ENCODE data around the gene DARS1.
"Not testable (repeated sequence)": the region's sequence is repeated elsewhere in the genome, so short reads cannot be mapped to it uniquely, and the experiment has no call there.

Gene DARS1

GRCh38 chr2:135882415-135882814, 103.0 kb downstream of the DARS1 start:
- no peak overlapping the region for H3K4me3 ChIP-seq (ENCODE audit: low read depth, low read length)
- ChIA-PET CTCF (no interaction called here), POLR2A (no interaction called here)
- no peak overlapping the region for H3K27ac ChIP-seq (ENCODE audit: extremely low read depth, low read depth, low read length)
- no peak for TF ChIP-seq ZNF596 (tag by site-specific recombination; IDR thresholded peaks at IDR 0.05)
- TF ChIP-seq, protein P1, sequence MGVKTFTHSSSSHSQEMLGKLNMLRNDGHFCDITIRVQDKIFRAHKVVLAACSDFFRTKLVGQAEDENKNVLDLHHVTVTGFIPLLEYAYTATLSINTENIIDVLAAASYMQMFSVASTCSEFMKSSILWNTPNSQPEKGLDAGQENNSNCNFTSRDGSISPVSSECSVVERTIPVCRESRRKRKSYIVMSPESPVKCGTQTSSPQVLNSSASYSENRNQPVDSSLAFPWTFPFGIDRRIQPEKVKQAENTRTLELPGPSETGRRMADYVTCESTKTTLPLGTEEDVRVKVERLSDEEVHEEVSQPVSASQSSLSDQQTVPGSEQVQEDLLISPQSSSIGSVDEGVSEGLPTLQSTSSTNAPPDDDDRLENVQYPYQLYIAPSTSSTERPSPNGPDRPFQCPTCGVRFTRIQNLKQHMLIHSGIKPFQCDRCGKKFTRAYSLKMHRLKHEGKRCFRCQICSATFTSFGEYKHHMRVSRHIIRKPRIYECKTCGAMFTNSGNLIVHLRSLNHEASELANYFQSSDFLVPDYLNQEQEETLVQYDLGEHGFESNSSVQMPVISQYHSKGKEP (tag by site-specific recombination; IDR thresholded peaks at IDR 0.05), result no peak
- no peak for TF ChIP-seq ZNF394 (tag by site-specific recombination; IDR thresholded peaks at IDR 0.05; ENCODE audit: borderline replicate concordance)
- no peak for TF ChIP-seq ZBTB48 (tag by site-specific recombination; IDR thresholded peaks at IDR 0.05)
- TF ChIP-seq ZNF37A (tag by site-specific recombination; IDR thresholded peaks at IDR 0.05), result no peak
- no peaks in the 10 kb centered on the region for H3K36me3 ChIP-seq (ENCODE audit: control insufficient read depth in 2 of 2, insufficient read depth in 1 of 2, low read length in 2 of 2)
- H3K4me1 ChIP-seq (ENCODE audit: control insufficient read depth, insufficient read depth, low read length), result no peaks in the 10 kb centered on the region
- no peaks in the 10 kb centered on the region for H3K9me3 ChIP-seq (ENCODE audit: control insufficient read depth, insufficient read depth, low read depth, low read length)

DNA sequence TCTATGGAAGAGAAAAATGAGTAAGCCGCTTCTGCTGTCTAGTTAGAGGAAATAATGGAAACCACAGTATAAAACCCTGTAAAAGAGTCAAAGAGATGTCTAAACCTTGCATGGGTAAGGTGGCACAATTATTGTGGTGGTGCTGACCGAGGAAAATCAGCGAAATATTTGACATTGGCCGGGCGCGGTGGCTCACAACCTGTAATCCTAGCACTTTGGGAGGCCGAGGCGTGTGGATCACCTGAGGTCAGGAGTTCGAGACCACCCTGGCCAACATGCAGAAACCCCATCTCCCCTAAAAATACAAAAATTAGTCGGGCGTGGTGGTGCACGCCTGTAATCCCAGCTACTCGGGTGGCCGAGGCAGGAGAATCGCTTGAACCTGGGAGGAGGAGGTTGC, 108.7 kb downstream of the DARS1 start:
- H3K9me3 ChIP-seq (ENCODE audit: control insufficient read depth, insufficient read depth, low read depth, low read length); H3K27ac ChIP-seq (ENCODE audit: extremely low read depth, low read depth, low read length); H3K4me1 ChIP-seq (ENCODE audit: control insufficient read depth, insufficient read depth, low read length): not testable (repeated sequence)
- TF ChIP-seq ZBTB8A (tag by site-specific recombination; IDR thresholded peaks at IDR 0.05) (0 out of 2 replicates have a peak, but pooled peaks have one; percentile 3), ZNF335 (tag by site-specific recombination; conservative IDR thresholded peaks at IDR 0.05) (peak; percentile 58)
- TF ChIP-seq, protein P2, sequence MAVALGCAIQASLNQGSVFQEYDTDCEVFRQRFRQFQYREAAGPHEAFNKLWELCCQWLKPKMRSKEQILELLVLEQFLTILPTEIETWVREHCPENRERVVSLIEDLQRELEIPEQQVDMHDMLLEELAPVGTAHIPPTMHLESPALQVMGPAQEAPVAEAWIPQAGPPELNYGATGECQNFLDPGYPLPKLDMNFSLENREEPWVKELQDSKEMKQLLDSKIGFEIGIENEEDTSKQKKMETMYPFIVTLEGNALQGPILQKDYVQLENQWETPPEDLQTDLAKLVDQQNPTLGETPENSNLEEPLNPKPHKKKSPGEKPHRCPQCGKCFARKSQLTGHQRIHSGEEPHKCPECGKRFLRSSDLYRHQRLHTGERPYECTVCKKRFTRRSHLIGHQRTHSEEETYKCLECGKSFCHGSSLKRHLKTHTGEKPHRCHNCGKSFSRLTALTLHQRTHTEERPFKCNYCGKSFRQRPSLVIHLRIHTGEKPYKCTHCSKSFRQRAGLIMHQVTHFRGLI (tag by site-specific recombination; IDR thresholded peaks at IDR 0.05), result 0 out of 2 replicates have a peak, but pooled peaks have one; percentile 3
- CTCF ChIA-PET, result interaction anchor here (0.6 kb wide), 1 partner anchor 534 kb away, joined by 4 read pairs; no protein-coding TSS in a partner anchor
- Histone ChIP-seq H3K4me3 (ENCODE audit: low read depth, low read length) (peak overlapping the region; percentile 20), H3K36me3 (ENCODE audit: control insufficient read depth in 2 of 2, insufficient read depth in 1 of 2, low read length in 2 of 2) (peaks cover 6 to 31% of the 10 kb centered on the region in 2 experiments)
- POLR2A ChIA-PET, result interaction anchor here (0.5 to 1.8 kb wide), 5 partner anchors 9 to 109 kb away, joined by 3 to 7 read pairs (median 3); partner anchors contain the start of gene DARS1

DNA sequence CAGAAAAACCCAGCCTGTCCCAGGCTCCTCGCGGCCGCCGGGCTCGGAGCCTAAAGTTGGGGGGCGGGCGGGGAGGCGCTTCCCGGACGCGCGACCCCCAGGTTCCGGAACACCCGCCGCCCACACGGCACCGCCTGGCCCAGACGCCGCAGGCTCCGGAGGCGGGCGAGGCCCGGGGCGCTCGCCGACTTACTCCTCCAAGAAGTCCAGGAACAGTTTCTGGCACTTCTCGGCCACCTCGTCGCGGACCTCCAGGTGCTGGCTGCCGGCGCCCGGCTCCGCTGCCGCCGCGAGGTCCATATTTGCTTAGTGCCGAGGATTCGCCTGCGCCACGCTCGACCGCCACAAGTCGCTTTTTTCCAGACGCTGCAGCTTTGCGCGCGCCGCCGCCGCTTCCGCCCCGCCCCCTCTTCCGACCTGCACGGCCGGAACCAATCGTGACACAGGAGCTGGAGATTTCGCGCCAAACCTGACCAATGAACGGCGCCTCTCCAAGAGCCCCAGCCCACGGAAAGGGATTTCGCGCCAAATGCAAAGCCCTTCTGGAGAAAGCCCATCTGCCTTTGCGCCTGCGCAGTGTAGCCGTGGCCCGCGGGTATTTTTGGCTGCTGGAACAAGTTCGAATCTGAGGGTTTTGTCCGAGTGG, 109.2 kb downstream of the DARS1 start, which contains the start of gene MCM6:
MCM6 (minus strand) TSS at position 378 of the 646 bp plus-strand sequence; CDS start at position 300, 78 bp downstream.
- ChIA-PET CTCF (interaction anchor here (0.6 kb wide), 1 partner anchor 535 kb away, joined by 4 read pairs; no protein-coding TSS in a partner anchor), POLR2A (interaction anchor here (0.5 to 1.8 kb wide), 5 partner anchors 8 to 109 kb away, joined by 3 to 7 read pairs (median 3); partner anchors contain the start of gene DARS1)
- Histone ChIP-seq H3K9me3 (ENCODE audit: control insufficient read depth, insufficient read depth, low read depth, low read length) (no peaks in the 10 kb centered on the region), H3K4me1 (ENCODE audit: control insufficient read depth, insufficient read depth, low read length) (peaks cover 4% of the 10 kb centered on the region; the same call in 1 of the 2 replicates), H3K4me3 (ENCODE audit: low read depth, low read length) (peak within 1 kb of the TSS; percentile 82), H3K27ac (ENCODE audit: extremely low read depth, low read depth, low read length) (peak within 1 kb of the TSS; percentile 89), H3K36me3 (ENCODE audit: control insufficient read depth in 2 of 2, insufficient read depth in 1 of 2, low read length in 2 of 2) (peaks cover 12 to 37% of the 10 kb centered on the region in 2 experiments)
- TF ChIP-seq ZNF266 (tag by site-specific recombination; IDR thresholded peaks at IDR 0.05; ENCODE audit: low read depth) (no peak), SALL2 (tag by site-specific recombination; IDR thresholded peaks at IDR 0.05; ENCODE audit: borderline replicate concordance) (no peak), ZNF792 (tag by site-specific recombination; IDR thresholded peaks at IDR 0.05) (no peak), PRDM4 (tag by site-specific recombination; IDR thresholded peaks at IDR 0.05) (no peak), ZNF747 (tag by site-specific recombination; IDR thresholded peaks at IDR 0.05) (no peak), ZNF26 (tag by site-specific recombination; IDR thresholded peaks at IDR 0.05) (no peak), ZNF223 (tag by site-specific recombination; IDR thresholded peaks at IDR 0.05) (no peak), GLI2 (tag by site-specific recombination; IDR thresholded peaks at IDR 0.05; ENCODE audit: borderline replicate concordance, low read depth) (no peak), ZNF521 (tag by site-specific recombination; IDR thresholded peaks at IDR 0.05) (no peak), HOXA7 (CRISPR knock-in tag; IDR thresholded peaks at IDR 0.05; ENCODE audit: borderline replicate concordance) (peak; percentile 92; the same call in 1 of the 2 replicates), ZNF600 (tag by site-specific recombination; IDR thresholded peaks at IDR 0.05) (peak; percentile 34; the same call in 1 of the 2 replicates), EGR2 (tag by site-specific recombination; IDR thresholded peaks at IDR 0.05; ENCODE audit: low read depth) (peak; percentile 68; the same call in 1 of the 2 replicates), YY2 (tag by site-specific recombination; IDR thresholded peaks at IDR 0.05) (no peak), IKZF3 (tag by site-specific recombination; IDR thresholded peaks at IDR 0.05) (0 out of 2 replicates have a peak, but pooled peaks have one; percentile 42), ZNF529 (tag by site-specific recombination; IDR thresholded peaks at IDR 0.05; ENCODE audit: insufficient replicate concordance) (no peak), TCF7L2 (IDR thresholded peaks at IDR 0.05; ENCODE audit: borderline replicate concordance, low read depth, low read length) (no peak)

All from HEK293 (cell line).